HepG2 (cell line): ENCODE results near the gene TCF7L2. TPM values are rescaled to one million over a fixed set of nuclear protein-coding genes. Genes with fewer than 3 reads are reported as not detected.

ENCODE experiments used
- ADNP ChIP-seq: sonication (generic); formaldehyde crosslinking; IDR thresholded peaks from 2 replicates; pipeline ENCODE4 v1.4.0; 2020; ENCODE audit warnings: missing genetic modification reagents
- CBX1 ChIP-seq: IDR thresholded peaks from one replicate; pipeline ENCODE4 v1.6.1; 2016; ENCODE audit warnings: antibody characterized with exemption, low read depth
- CCDC6 ChIP-seq: sonication (generic); formaldehyde crosslinking; IDR thresholded peaks from 2 replicates; pipeline ENCODE4 v1.8.1; 2022; ENCODE audit warnings: mild to moderate bottlenecking, missing genetic modification reagents, moderate library complexity
- ELF1 ChIP-seq: sonication (generic); formaldehyde crosslinking; IDR thresholded peaks from 2 replicates; pipeline ENCODE4 v1.4.0; 2020; ENCODE audit warnings: missing genetic modification reagents
- ESRRA ChIP-seq: sonication (generic); formaldehyde crosslinking; IDR thresholded peaks from 2 replicates; pipeline ENCODE4 v1.5.1; 2020; ENCODE audit warnings: mild to moderate bottlenecking, low read depth, missing genetic modification reagents
- FOXA3 ChIP-seq: IDR thresholded peaks from 2 replicates; pipeline ENCODE4 v1.6.1; 2016; ENCODE audit warnings: missing genetic modification reagents, missing compliant biosample characterization
- HOXA5 ChIP-seq: sonication (generic); formaldehyde crosslinking; IDR thresholded peaks from 2 replicates; pipeline ENCODE4 v1.4.0; 2020; ENCODE audit warnings: missing genetic modification reagents
- PCBP2 ChIP-seq: fragments of 200-400 bp; formaldehyde crosslinking; optimal IDR thresholded peaks from 2 replicates; pipeline ENCODE3; 2018; ENCODE audit warnings: low read length, low read depth; ENCODE audit not compliant: poor library complexity, severe bottlenecking
- PHF20 ChIP-seq: sonication (generic); formaldehyde crosslinking; IDR thresholded peaks from 2 replicates; pipeline ENCODE4 v1.5.0; 2020; ENCODE audit warnings: mild to moderate bottlenecking, missing genetic modification reagents
- PLRG1 ChIP-seq: fragments of 450-650 bp; conservative IDR thresholded peaks from 2 replicates; pipeline ENCODE4 v1.6.1; 2016
- POLR2AphosphoS5 ChIP-seq: IDR thresholded peaks from 2 replicates; pipeline ENCODE4 v1.6.1; 2012; ENCODE audit warnings: low read depth, low read length
- POLR2G ChIP-seq: fragments of 200-400 bp; formaldehyde crosslinking; IDR thresholded peaks from 2 replicates; pipeline ENCODE4 v1.6.1; 2018; ENCODE audit warnings: mild to moderate bottlenecking, low read depth, low read length, moderate library complexity
- RAD21 ChIP-seq: fragments of 450-650 bp; formaldehyde crosslinking; IDR thresholded peaks from 2 replicates; pipeline ENCODE4 v1.5.0; 2020; ENCODE audit warnings: mild to moderate bottlenecking
- REL ChIP-seq: sonication (generic); formaldehyde crosslinking; conservative IDR thresholded peaks from 2 replicates; pipeline ENCODE4 v1.8.0; 2022; ENCODE audit warnings: mild to moderate bottlenecking, missing genetic modification reagents, moderate library complexity
- SMYD3 ChIP-seq: sonication (generic); formaldehyde crosslinking; IDR thresholded peaks from 2 replicates; pipeline ENCODE4 v1.8.1; 2023; ENCODE audit warnings: mild to moderate bottlenecking, missing genetic modification reagents
- TCF12 ChIP-seq, 2 experiments: fragments of 450-650 bp in 1 of 2; sonication (generic) in 1 of 2; formaldehyde crosslinking in 1 of 2; IDR thresholded peaks; 2 replicates each; pipeline versions ENCODE4 v1.6.1 to v1.8.0; 2017 to 2022; ENCODE audit warnings: antibody characterized with exemption in 1 of 2, mild to moderate bottlenecking in 1 of 2, missing genetic modification reagents in 1 of 2, moderate library complexity in 1 of 2
- THAP11 ChIP-seq: IDR thresholded peaks from 2 replicates; pipeline ENCODE4 v1.6.1; 2016; ENCODE audit warnings: missing biosample characterization, missing genetic modification reagents
- ZBTB21 ChIP-seq: sonication (generic); formaldehyde crosslinking; IDR thresholded peaks from 2 replicates; pipeline ENCODE4 v1.4.0; 2020; ENCODE audit warnings: missing genetic modification reagents
- ZBTB7B ChIP-seq: sonication (generic); formaldehyde crosslinking; IDR thresholded peaks from 2 replicates; pipeline ENCODE4 v1.4.0; 2020; ENCODE audit warnings: missing genetic modification reagents
- ZFP41 ChIP-seq: sonication (generic); formaldehyde crosslinking; IDR thresholded peaks from 2 replicates; pipeline ENCODE4 v1.4.0; 2020; ENCODE audit warnings: mild to moderate bottlenecking, missing genetic modification reagents, borderline replicate concordance
- ZNF18 ChIP-seq: sonication (generic); formaldehyde crosslinking; IDR thresholded peaks from 2 replicates; pipeline ENCODE4 v1.8.0; 2022; ENCODE audit warnings: mild to moderate bottlenecking, missing genetic modification reagents; ENCODE audit not compliant: insufficient replicate concordance
- ZNF251 ChIP-seq: sonication (generic); formaldehyde crosslinking; IDR thresholded peaks from 2 replicates; pipeline ENCODE4 v1.9.0; 2021; ENCODE audit warnings: mild to moderate bottlenecking, missing genetic modification reagents
- ZNF335 ChIP-seq: sonication (generic); formaldehyde crosslinking; IDR thresholded peaks from 2 replicates; pipeline ENCODE4 v1.4.0; 2020; ENCODE audit warnings: missing genetic modification reagents
- ZNF562 ChIP-seq: sonication (generic); formaldehyde crosslinking; IDR thresholded peaks from 2 replicates; pipeline ENCODE4 v1.8.0; 2022; ENCODE audit warnings: missing genetic modification reagents, borderline replicate concordance
- ZNF563 ChIP-seq: sonication (generic); formaldehyde crosslinking; IDR thresholded peaks from 2 replicates; pipeline ENCODE4 v1.8.0; 2022; ENCODE audit warnings: mild to moderate bottlenecking, moderate library complexity, missing genetic modification reagents
- ZNF576 ChIP-seq: sonication (generic); formaldehyde crosslinking; IDR thresholded peaks from 2 replicates; pipeline ENCODE4 v1.4.0; 2020; ENCODE audit warnings: mild to moderate bottlenecking, missing genetic modification reagents
- ZNF615 ChIP-seq: sonication (generic); formaldehyde crosslinking; IDR thresholded peaks from 2 replicates; pipeline ENCODE4 v1.5.0; 2020; ENCODE audit warnings: mild to moderate bottlenecking, missing genetic modification reagents, borderline replicate concordance
- ZNF672 ChIP-seq: sonication (generic); formaldehyde crosslinking; IDR thresholded peaks from 2 replicates; pipeline ENCODE4 v1.8.1; 2022; ENCODE audit warnings: missing genetic modification reagents
- ZNF704 ChIP-seq: sonication (generic); formaldehyde crosslinking; IDR thresholded peaks from 2 replicates; pipeline ENCODE4 v1.8.1; 2023; ENCODE audit warnings: mild to moderate bottlenecking, inconsistent platforms, moderate library complexity, missing genetic modification reagents, borderline replicate concordance
- ZNF761 ChIP-seq: sonication (generic); formaldehyde crosslinking; conservative IDR thresholded peaks from 2 replicates; pipeline ENCODE4 v1.4.0; 2020; ENCODE audit warnings: mild to moderate bottlenecking, missing genetic modification reagents
- ZNF777 ChIP-seq: sonication (generic); formaldehyde crosslinking; IDR thresholded peaks from 2 replicates; pipeline ENCODE4 v1.4.0; 2020; ENCODE audit warnings: missing genetic modification reagents
- polyA plus RNA-seq, 8 experiments: library from polyadenylated mRNA; depleted of rRNA in 3 of 8; stranded (reverse) in 7 of 8; unstranded in 1 of 8; fragments of >200 nt; fragmentation: Illumina TruSeq in 4 of 8; extraction: Trizol in 4 of 8; gene quantifications; 2 replicates each; pipeline versions ENCODE4 v1.2.1 to v1.2.3, GENCODE V29; 2011 to 2016; ENCODE audit warnings: low read depth in 4 of 8, missing spikeins in 1 of 8, mixed read lengths in 1 of 8; ENCODE audit not compliant: insufficient read depth in 1 of 8
- total RNA-seq, 5 experiments: library from RNA; depleted of rRNA; stranded (reverse); fragments of >200 nt; fragmentation: Illumina TruSeq; extraction: Trizol; gene quantifications; 2 replicates each; pipeline ENCODE4 v1.2.3, GENCODE V29; 2016; ENCODE audit warnings: low read depth in 1 of 5

The TCF7L2 gene
- total and polyA plus RNA-seq, 2 of the 13 experiments (the other 11 are each of a cell fraction or from before 2014, with no cell fraction given): 3.9 to 13.7 TPM

- TF ChIP-seq ZNF704: no peak
- TF ChIP-seq POLR2AphosphoS5: no peak
- no peak for TF ChIP-seq PCBP2
- TF ChIP-seq RAD21: no peak
- no peak for TF ChIP-seq ZNF672 (CRISPR knock-in tag)
- TF ChIP-seq ADNP: no peak
- TF ChIP-seq ZNF615 (CRISPR knock-in tag): no peak
- no peak for TF ChIP-seq CBX1
- TF ChIP-seq ZNF563 (CRISPR knock-in tag): no peak
- TF ChIP-seq ZBTB7B (CRISPR knock-in tag): peak; percentile 31; the same call in 1 of the 2 replicates
- 0 out of 2 replicates have a peak, but pooled peaks have one; percentile 26 for TF ChIP-seq ZBTB21 (CRISPR knock-in tag)
- no peak for TF ChIP-seq CCDC6 (CRISPR knock-in tag)
- no peak for TF ChIP-seq ZNF761 (CRISPR knock-in tag)
- TF ChIP-seq HOXA5 (CRISPR knock-in tag): 0 out of 2 replicates have a peak, but pooled peaks have one; percentile 20
- TF ChIP-seq ZNF777 (CRISPR knock-in tag): no peak
- TF ChIP-seq ZNF335: 0 out of 2 replicates have a peak, but pooled peaks have one; percentile 30
- no peak for TF ChIP-seq ESRRA (CRISPR knock-in tag)
- TF ChIP-seq TCF12 (IDR thresholded peaks at IDR 0.05): no peak
- no peak for TF ChIP-seq TCF12 (CRISPR knock-in tag; IDR thresholded peaks at IDR 0.05)
- no peak for TF ChIP-seq ZNF562 (CRISPR knock-in tag)
- TF ChIP-seq THAP11 (CRISPR knock-in tag): peak; percentile 53; the same call in 1 of the 2 replicates
- TF ChIP-seq PHF20 (CRISPR knock-in tag): no peak
- TF ChIP-seq ZFP41: no peak
- TF ChIP-seq ELF1: peak; percentile 17; the same call in 1 of the 2 replicates
- TF ChIP-seq ZNF251 (CRISPR knock-in tag): no peak
- TF ChIP-seq FOXA3 (CRISPR knock-in tag): peak; percentile 89
- no peak for TF ChIP-seq POLR2G
- no peak for TF ChIP-seq ZNF576 (CRISPR knock-in tag)
- TF ChIP-seq ZNF18 (CRISPR knock-in tag): no peak
- no peak for TF ChIP-seq SMYD3 (CRISPR knock-in tag)
- no peak for TF ChIP-seq PLRG1
- no peak for TF ChIP-seq REL (CRISPR knock-in tag)
Measured at GRCh38 chr10:113007343-113007771, 57.3 kb downstream of the TCF7L2 start (continued).
